ENCODE data around the gene GOLGA6L6. TPM values are rescaled to one million over a fixed set of nuclear protein-coding genes. Genes with fewer than 3 reads are reported as not detected.
"Not testable (repeated sequence)": the region's sequence is repeated elsewhere in the genome, so short reads cannot be mapped to it uniquely, and the experiment has no call there.

Gene GOLGA6L6, protein sequence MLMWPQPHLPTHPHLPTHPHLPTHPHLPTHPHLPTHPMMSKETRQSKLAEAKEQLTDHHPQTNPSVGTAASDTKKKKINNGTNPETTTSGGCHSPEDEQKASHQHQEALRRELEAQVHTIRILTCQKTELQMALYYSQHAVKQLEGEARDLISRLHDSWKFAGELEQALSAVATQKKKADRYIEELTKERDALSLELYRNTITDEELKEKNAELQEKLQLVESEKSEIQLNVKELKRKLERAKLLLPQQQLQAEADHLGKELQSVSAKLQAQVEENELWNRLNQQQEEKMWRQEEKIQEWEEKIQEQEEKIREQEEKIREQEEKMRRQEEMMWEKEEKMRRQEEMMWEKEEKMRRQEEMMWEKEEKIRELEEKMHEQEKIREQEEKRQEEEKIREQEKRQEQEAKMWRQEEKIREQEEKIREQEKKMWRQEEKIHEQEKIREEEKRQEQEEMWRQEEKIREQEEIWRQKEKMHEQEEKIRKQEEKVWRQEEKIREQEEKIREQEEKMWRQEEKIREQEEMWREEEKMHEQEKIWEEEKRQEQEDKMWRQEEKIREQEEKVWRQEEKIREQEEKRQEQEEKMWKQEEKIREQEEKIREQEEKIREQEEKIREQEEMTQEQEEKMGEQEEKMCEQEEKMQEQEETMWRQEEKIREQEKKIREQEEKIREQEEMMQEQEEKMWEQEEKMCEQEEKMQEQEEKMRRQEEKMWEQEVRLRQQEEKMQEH
- total RNA-seq, result not detected

DNA sequence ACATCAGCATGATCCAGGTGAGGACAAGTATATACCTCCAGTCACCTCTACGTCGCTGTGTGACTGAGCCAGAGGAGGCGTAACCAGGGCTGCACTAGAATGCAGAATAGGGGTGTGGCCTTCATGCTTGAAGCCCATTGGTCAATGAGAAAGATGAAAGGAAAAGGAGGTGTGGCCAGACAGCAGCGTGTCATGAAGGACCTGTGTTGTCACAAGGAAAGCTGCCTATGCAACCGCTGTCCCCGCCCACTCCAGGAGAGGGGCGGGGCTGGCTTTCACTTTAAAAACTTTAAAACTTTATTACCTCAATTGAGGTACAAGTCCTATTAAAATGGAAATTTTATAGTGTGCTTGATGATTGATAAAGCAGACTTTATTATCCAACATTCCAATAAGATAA lies at the start of gene GOLGA6L6:
TSS of gene GOLGA6L6 (minus strand) at position 101 of the 400 bp plus-strand sequence. CDS start at position 10, 91 bp downstream.
- not testable (repeated sequence) for ATAC-seq, H3K4me3 Mint-ChIP-seq

DNA sequence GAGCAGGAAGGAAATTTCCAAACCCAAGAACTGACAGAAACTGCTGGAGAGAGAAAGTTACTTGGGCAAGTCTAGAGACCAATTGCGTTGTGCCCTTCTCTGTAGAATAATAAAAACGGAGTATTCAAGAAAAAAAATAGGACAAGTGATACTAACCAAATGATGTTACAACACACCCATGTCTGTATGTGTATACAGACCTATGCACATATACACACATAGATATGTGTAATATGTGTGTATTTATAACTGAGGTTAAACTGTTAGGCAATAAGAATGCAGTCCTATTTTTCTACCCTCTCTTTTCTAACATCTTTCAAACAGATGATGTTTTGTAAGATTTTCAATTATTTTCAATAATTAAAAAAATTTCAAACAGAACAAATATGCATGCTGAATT lies 48.5 kb upstream of the GOLGA6L6 start:
- H3K36me3 Mint-ChIP-seq (ENCODE audit: insufficient read depth); H3K27me3 Mint-ChIP-seq (ENCODE audit: low read depth); DNase-seq; H3K9me3 Mint-ChIP-seq; H3K4me1 Mint-ChIP-seq (ENCODE audit: low read depth); ATAC-seq; H3K4me3 Mint-ChIP-seq: not testable (repeated sequence)

More for the DNA sequence above, at the start of gene GOLGA6L6:
- H3K27me3 Mint-ChIP-seq (ENCODE audit: low read depth); H3K36me3 Mint-ChIP-seq (ENCODE audit: insufficient read depth); DNase-seq; H3K4me1 Mint-ChIP-seq (ENCODE audit: low read depth); H3K9me3 Mint-ChIP-seq: not testable (repeated sequence)

DNA sequence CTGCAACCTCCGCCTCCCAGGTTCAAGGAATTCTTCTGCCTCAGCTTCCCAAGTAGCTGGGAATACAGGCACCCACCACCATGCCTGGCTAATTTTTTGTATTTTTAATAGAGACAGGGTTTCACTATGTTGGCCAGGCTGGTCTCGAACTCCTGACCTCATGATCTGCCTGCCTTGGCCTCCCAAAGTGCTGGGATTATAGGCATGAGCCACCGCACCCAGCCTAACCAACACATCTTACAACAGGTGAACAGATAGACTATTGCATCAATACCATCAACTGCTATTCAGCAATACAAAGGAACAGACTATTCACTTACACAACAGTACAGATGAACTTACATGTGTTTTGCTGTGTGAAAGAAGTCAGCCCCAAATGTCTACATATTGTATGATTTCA lies 45.2 kb upstream of the GOLGA6L6 start:
- H3K9me3 Mint-ChIP-seq; H3K27me3 Mint-ChIP-seq (ENCODE audit: low read depth); H3K36me3 Mint-ChIP-seq (ENCODE audit: insufficient read depth); ATAC-seq; H3K4me3 Mint-ChIP-seq; DNase-seq; H3K4me1 Mint-ChIP-seq (ENCODE audit: low read depth): not testable (repeated sequence)

DNA sequence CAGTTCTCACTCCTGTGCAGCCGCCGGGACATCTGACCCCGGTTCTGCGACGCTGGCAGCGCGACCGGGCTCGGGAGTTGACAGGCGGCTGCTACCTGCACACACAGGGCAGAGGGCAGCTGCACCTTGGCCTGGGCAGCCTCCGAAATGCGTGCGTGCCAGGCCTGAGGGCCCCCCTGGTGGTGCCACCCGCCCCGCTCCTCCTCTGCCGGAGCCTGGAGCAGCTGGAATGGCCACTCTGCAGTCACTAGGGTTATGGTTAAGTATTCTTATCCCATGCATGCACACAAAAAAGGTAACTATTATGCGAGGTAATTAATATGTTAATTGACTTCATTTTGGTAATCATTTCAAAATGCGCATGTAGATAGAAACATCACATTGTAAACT lies 41.1 kb upstream of the GOLGA6L6 start:
- not testable (repeated sequence) for DNase-seq; H3K27me3 Mint-ChIP-seq (ENCODE audit: low read depth); ATAC-seq; H3K36me3 Mint-ChIP-seq (ENCODE audit: insufficient read depth); H3K4me1 Mint-ChIP-seq (ENCODE audit: low read depth); H3K4me3 Mint-ChIP-seq; H3K9me3 Mint-ChIP-seq

DNA sequence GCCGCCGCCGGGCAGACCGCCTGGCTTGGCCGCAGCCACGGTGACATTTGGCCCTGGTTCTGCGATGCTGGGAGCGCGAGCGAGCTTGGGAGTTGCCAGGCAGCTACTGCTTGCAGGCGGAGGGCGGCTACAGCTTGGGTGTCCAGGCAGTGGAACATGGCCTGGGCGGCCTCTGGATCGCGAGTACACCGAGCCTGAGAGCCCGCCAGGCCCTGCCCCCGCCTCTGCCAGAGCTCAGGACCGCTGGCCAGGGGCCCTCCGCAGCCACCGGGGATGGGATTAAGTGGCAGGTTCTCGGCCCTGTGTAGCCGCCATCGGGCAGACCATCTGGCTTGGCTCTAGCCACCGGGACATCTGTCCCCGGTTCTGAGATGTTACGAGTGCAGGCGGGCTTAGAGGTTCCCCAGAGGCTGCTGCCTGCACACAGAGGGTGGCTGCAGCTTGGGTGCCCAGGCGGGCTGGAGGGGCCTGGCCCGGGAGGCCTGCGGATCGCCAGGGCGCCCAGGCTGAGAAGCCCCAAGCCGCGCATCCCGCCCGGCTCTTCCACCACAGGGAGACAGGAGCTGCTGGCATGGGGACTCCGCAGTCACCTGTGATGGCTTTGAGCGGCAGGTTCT lies 40.6 kb upstream of the GOLGA6L6 start:
- H3K9me3 Mint-ChIP-seq; ATAC-seq; H3K36me3 Mint-ChIP-seq (ENCODE audit: insufficient read depth); H3K4me3 Mint-ChIP-seq; H3K27me3 Mint-ChIP-seq (ENCODE audit: low read depth); DNase-seq; H3K4me1 Mint-ChIP-seq (ENCODE audit: low read depth): not testable (repeated sequence)

DNA sequence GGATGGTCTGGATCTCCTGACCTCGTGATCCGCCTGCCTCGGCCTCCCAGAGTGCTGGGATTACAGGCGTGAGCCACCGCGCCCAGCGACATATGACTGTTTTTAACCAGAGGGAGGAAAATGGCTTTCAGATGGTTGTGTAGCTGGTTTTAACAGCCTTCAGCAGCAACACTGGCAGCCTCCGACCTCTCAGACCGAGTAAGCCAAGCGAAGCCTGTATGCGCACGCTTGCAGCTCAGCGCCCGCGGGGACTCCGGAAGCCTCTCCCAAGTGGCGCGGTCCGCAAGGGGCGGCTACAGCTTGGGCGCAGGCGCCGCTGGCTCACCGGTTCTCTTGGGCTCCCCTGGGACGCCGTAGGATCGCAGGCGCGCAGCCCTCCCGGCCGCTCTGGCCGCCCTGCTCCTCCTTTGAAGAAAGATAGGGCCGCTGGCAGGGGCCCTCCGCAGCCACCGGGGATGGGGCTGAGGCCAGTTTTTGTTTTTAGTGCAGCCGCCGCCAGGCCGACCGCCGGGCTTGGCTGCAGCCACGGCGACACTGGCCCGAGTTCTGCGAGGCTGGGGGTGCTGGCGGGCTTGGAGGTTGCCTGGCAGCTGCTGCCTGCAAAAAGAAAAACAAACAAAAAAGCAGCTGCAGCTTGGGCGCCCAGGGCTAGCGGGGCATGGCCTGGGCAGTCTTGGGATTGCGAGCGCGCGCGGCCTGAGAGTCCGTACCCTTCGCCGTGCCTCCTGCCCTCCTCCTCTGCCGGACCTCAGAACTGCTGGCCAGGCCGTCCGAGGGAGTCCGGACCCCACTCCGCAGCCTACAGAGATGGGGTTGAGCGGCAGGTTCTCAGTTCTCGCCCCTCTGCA lies 39.9 kb upstream of the GOLGA6L6 start:
- not testable (repeated sequence) for DNase-seq

DNA sequence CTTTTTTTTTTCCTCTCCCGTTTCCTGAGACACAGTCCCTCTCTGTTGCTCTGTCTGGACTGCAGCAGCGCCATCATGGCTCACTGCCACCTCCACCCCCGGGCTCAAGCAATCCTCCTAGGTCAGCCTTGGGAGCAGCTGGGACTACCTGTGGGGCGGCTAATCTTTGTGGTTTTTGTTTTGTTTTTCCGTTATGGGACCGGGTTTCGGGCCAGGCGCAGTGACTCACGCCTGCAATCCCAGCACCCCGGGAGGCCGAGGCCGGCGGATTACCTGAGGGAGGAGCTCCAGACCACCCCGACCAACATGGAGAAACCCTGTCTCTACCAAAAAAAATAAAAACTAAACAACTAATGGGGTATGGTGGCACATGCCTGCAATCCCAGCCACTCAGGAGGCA lies 38.1 kb upstream of the GOLGA6L6 start:
- not testable (repeated sequence) for ATAC-seq; H3K9me3 Mint-ChIP-seq; H3K36me3 Mint-ChIP-seq (ENCODE audit: insufficient read depth); H3K4me3 Mint-ChIP-seq; H3K27me3 Mint-ChIP-seq (ENCODE audit: low read depth); DNase-seq; H3K4me1 Mint-ChIP-seq (ENCODE audit: low read depth)

More for the DNA sequence above, 39.9 kb upstream of the GOLGA6L6 start:
- H3K4me3 Mint-ChIP-seq; H3K36me3 Mint-ChIP-seq (ENCODE audit: insufficient read depth); H3K27me3 Mint-ChIP-seq (ENCODE audit: low read depth); ATAC-seq; H3K9me3 Mint-ChIP-seq; H3K4me1 Mint-ChIP-seq (ENCODE audit: low read depth): not testable (repeated sequence)

DNA sequence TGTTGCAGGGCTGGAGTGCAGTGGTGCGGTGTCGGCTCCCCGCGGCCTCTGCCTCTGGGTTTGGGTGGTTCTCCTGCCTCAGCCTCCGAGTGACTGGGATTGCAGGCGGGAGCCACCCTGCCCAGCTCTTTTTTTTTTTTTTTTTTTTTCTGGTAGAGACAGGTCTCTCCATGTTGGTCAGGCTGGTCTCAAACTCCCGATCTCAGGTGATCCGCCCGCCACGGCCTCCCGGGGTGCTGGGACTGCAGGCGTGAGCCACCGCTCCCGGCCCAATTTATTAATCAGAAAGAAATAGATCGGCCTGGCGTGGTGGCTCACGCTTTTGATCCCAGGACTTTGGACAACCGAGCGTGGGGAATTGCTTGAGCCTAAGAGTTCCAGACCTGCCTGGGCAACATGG lies 9.7 kb upstream of the GOLGA6L6 start:
- H3K36me3 Mint-ChIP-seq (ENCODE audit: insufficient read depth); DNase-seq; H3K27me3 Mint-ChIP-seq (ENCODE audit: low read depth); ATAC-seq; H3K4me1 Mint-ChIP-seq (ENCODE audit: low read depth); H3K4me3 Mint-ChIP-seq; H3K9me3 Mint-ChIP-seq: not testable (repeated sequence)

DNA sequence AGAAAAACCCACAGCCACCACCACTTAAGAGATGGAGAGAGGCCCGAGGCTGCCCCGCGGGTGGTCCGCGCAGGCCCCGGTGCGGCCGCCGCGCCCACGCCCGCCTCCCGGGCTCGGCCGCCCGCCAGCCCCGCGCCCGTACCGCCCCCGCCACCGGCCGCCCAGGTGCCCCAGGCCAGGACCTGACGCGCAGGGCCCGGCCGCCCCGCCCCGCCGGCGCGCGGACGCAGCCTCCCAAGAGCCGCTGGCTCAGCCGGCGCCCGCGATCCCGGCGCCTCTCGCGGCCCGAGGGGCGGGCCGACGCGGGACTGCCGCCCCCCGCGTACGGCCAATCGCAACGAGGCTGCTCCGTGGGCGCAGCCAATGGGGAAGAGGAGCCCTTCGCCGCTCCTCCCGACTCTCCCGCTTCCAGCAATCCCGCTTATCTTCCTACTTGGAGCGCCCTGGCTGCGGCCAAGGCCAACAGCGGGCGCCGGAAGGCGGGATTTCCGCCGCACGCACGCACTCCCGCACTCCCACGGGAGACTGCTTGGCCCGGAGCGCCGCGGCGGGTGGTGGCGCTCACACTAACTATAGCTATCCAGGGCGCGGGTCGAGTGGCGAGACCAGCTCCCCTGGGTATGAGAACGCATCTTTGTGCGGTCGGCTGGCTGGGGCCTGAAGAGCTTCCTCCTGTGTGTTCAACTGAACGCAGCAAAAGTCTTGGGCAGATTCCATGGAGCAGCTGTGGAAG lies 35.5 kb downstream of the GOLGA6L6 start:
- not testable (repeated sequence) for H3K27me3 Mint-ChIP-seq (ENCODE audit: low read depth); ATAC-seq; H3K36me3 Mint-ChIP-seq (ENCODE audit: insufficient read depth); H3K4me1 Mint-ChIP-seq (ENCODE audit: low read depth); H3K9me3 Mint-ChIP-seq; DNase-seq; H3K4me3 Mint-ChIP-seq

DNA sequence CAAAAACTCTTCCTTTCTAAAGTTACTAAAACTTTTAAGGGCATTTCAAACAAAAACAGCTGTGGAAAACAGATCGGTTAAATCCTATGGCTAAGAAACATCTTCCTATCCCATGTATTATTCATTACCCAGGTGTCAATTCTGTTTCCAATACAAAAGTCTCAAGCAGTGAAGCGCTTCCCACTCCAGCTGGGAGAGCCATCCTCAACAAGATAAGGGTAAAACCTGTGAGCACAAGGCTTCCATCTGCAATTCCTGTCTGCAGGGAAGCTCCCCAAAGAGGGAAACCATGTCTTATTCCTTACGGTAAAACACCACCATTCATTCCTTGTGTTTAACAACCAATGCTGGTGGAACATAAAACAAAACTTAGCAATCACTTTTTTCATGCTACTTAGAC lies 38.8 kb downstream of the GOLGA6L6 start:
- not testable (repeated sequence) for ATAC-seq; H3K4me3 Mint-ChIP-seq; H3K27me3 Mint-ChIP-seq (ENCODE audit: low read depth); H3K36me3 Mint-ChIP-seq (ENCODE audit: insufficient read depth); H3K9me3 Mint-ChIP-seq; H3K4me1 Mint-ChIP-seq (ENCODE audit: low read depth); DNase-seq

DNA sequence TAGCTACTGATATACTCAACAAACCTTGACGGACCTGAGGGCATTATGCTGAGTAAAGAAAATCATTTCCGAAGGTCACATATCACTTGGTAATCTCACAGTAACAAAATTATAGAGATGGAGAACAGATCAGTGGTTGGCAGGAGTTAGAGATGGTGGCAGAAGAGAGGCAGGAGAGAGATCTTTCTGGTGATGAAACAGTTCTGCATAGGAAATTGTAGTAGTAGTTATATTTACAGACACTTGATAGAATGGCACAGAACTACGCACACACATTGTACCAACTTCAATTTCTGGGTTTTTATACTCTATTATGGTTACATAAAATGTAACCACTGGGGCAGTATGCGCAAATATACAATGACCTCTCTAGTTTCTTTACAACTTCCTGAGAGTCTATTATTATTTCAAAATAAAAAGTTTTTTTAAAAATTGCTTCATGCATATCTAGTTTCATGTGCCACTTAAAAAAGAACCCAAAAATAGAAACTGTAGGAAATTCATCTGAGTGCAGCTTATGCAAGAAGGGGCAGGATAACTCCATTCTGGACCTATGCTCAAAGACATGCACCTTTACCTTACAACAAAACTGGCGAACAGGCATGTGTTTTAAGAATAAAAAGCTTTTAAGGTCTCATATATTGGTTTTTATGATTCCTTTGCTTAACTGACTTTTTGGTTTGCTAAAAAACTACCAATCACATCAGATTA lies 39.9 kb downstream of the GOLGA6L6 start:
- H3K4me3 Mint-ChIP-seq; ATAC-seq; H3K36me3 Mint-ChIP-seq (ENCODE audit: insufficient read depth); H3K4me1 Mint-ChIP-seq (ENCODE audit: low read depth); DNase-seq; H3K9me3 Mint-ChIP-seq; H3K27me3 Mint-ChIP-seq (ENCODE audit: low read depth): not testable (repeated sequence)

DNA sequence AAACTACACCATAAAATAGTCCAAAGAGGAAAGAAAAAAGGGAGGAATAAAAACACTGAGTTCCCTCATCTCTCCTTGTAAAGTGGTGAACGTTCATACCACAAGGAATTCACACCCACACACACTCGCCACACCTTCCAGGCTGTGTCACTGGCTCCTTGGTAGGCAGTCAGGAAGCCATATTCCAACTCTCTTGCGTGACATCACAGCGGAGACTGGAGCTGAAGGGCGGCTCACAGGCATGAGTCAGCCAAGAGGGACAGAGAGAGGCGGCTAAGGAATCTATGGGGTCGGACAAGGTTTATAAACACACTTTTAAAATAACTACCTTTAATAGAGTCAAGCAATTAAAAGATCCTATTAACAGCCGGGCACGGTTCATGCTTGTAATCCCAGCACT lies 43.8 kb downstream of the GOLGA6L6 start:
- H3K4me3 Mint-ChIP-seq; H3K9me3 Mint-ChIP-seq; H3K4me1 Mint-ChIP-seq (ENCODE audit: low read depth); H3K36me3 Mint-ChIP-seq (ENCODE audit: insufficient read depth); ATAC-seq; H3K27me3 Mint-ChIP-seq (ENCODE audit: low read depth); DNase-seq: not testable (repeated sequence)

DNA sequence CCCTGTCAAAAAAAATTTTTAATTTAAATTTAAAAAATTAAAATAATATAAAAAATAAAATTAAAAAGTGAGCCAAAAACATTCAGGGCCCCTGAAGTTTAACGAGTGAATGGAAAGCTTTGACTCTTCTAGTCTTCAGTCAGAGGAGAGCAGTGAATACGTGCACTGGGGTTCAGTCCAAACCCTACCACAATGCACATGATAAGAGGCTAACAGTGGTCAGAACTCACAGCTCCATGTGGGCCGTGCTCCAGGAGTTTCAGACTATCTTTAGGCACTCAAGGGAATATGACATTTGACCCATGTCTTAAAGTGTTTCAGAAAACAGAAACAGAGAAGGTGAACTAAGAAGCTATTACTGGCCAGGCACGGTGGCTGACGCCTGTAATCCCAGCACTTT lies 48.6 kb downstream of the GOLGA6L6 start:
- not testable (repeated sequence) for ATAC-seq; H3K4me1 Mint-ChIP-seq (ENCODE audit: low read depth); H3K36me3 Mint-ChIP-seq (ENCODE audit: insufficient read depth); H3K9me3 Mint-ChIP-seq; H3K27me3 Mint-ChIP-seq (ENCODE audit: low read depth); DNase-seq; H3K4me3 Mint-ChIP-seq
